Left forelimb (tissue), 1 donor: ENCODE measurements around the gene COQ10A.

Source experiments
- DNase-seq: peaks from one replicate; pipeline ENCODE4 v3.0.0-alpha.2; 2018; ENCODE audit warnings: low spot score

Gene COQ10A

DNA sequence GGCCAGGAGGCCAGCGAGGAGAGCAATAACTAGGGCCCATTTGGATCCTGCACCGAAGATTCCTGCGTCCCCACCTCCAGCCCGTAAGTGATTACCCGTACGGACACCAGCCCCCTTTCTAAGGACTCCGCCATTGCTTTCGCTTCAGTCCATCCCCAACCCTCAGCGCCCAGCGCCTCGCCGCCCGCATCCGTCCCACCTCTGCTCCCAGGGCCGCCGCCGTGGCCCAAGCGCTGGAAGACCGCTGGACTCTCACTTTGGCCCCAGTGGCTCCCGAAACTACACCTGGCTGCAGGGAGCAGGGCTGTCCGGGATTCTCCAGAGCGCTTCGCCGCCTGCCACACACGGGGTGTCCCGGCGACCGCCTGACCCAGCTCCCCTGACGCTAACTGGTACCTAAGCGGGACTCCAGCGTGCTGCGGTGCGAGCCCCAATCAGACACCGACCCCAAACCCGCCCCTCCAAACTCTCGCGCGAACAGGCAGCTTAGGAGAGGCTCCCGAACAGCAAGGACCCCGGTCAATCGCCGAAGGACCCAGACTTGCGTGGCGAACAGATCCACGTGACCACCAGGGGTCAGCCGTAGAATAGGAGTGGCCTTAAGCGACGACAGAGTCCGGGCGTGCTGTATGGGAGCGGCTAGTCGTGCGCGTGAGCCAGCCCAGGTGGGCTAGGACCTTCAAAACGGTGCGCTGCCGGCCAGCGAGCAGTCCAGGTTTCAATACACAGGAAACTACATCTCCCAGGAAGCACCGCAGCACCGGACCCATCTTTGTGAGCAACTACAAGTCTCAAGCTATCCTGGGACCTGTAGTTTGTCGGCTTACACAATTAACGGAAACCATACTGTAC is 49.1 kb downstream of the COQ10A start, which contains the start of gene CNPY2:
Gene CNPY2, minus strand, starts transcription at position 367 of the 852 bp plus-strand sequence. CDS start 771 bp downstream, outside the sequence.
- peak; percentile 97 for DNase-seq

DNA sequence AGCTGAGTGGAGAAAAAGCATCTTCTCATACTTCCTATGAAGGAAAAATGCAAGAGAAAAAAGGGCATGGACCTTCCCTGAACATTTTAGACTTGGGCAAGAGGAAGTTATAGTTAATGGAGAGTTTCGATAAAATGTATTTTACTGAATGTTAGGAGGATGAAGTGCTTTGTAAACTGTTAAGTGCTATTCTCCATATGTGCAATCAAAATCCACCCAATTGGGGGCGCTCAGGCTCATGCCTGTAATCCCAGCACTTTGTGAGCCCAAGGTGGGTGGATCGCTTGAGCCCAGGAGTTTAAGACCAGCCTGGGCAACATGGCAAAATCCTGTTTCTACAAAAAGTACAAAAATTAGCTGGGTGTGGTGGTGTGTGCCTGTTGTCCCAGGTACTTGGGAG is 50.9 kb downstream of the COQ10A start:
- DNase-seq = no peak
